ENCODE results near the gene MZT2A.

DNA sequence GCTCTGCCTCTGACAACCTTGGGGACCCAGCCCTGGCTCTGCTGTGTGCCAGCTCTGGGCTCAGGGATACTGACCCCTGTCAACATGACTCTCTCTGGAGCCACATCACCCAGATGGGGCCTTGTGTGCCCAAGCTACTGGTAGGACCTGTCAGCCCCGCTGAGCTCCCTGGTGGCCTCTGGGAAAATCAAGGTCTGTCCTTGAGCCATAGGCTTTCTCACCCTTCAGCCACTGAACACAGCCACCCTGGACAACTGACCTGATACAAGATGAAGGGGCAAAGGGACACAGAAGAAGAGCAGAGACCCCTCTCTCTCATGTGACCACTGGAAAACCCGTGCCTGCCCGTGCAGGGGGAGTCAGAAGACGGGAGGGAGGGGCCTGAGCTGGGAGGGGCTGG, 43.3 kb upstream of the MZT2A start:
- TF ChIP-seq, protein P1, sequence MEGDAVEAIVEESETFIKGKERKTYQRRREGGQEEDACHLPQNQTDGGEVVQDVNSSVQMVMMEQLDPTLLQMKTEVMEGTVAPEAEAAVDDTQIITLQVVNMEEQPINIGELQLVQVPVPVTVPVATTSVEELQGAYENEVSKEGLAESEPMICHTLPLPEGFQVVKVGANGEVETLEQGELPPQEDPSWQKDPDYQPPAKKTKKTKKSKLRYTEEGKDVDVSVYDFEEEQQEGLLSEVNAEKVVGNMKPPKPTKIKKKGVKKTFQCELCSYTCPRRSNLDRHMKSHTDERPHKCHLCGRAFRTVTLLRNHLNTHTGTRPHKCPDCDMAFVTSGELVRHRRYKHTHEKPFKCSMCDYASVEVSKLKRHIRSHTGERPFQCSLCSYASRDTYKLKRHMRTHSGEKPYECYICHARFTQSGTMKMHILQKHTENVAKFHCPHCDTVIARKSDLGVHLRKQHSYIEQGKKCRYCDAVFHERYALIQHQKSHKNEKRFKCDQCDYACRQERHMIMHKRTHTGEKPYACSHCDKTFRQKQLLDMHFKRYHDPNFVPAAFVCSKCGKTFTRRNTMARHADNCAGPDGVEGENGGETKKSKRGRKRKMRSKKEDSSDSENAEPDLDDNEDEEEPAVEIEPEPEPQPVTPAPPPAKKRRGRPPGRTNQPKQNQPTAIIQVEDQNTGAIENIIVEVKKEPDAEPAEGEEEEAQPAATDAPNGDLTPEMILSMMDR (IDR thresholded peaks at IDR 0.05; ENCODE audit: insufficient read depth, low read length, poor library complexity, severe bottlenecking) = no peak
- TF ChIP-seq EZH2phosphoT487 (conservative IDR thresholded peaks at IDR 0.05; ENCODE audit: low read length) = no peak

All from SU-DHL-6 (cell line).